Measurements from ENCODE around the gene IQGAP2. TPM values are rescaled to one million over a fixed set of nuclear protein-coding genes. Genes with fewer than 3 reads are reported as not detected.

The IQGAP2 gene
- total RNA-seq, 4 donors from 2014 or later: 22.6 to 63.9 (median 28.3) TPM

DNA sequence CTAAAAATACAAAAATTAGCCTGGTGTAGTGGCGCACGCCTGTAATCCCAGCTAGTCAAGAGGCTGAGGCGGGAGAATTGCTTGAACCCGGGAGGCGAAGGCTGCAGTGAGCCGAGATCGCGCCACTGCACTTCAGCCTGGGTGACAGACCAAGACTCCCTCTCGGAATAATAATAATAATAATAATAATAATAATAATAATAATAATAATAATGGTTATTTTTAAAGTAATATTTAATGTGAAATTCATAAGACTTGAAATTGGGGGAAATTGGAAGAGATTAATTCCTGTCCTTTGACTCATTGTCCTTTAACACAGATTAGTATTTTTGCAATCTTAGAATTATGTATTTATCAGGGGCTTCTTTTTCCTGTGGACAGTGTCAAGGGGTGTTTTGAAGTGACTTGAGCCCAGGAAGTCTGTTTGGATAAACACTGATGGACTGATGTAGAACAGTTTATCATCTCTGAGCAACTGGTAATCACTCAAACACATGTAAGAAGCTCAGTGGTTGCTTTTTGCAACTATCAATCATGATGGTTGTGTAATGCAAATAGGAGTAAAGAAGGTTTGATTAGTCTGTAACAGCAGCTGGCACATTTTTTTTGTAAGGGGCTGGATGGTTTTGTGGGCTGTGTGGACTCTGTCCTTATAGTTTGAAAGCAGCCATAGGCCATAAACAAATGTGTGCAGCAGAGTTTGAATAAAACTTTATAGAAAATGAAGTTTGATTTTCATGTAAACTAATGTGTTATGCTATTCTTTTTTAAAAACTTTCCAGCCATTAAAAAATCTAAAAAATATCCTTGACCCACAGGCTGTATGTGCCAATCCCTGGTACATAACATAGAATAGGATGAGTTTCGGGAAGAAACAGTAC is 126.6 kb downstream of the IQGAP2 start:
- TF ChIP-seq, protein P1, sequence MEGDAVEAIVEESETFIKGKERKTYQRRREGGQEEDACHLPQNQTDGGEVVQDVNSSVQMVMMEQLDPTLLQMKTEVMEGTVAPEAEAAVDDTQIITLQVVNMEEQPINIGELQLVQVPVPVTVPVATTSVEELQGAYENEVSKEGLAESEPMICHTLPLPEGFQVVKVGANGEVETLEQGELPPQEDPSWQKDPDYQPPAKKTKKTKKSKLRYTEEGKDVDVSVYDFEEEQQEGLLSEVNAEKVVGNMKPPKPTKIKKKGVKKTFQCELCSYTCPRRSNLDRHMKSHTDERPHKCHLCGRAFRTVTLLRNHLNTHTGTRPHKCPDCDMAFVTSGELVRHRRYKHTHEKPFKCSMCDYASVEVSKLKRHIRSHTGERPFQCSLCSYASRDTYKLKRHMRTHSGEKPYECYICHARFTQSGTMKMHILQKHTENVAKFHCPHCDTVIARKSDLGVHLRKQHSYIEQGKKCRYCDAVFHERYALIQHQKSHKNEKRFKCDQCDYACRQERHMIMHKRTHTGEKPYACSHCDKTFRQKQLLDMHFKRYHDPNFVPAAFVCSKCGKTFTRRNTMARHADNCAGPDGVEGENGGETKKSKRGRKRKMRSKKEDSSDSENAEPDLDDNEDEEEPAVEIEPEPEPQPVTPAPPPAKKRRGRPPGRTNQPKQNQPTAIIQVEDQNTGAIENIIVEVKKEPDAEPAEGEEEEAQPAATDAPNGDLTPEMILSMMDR (IDR thresholded peaks at IDR 0.05): no peak
- ATAC-seq (ENCODE audit: low FRiP score): no peak
- DNase-seq (ENCODE audit: low spot score): no peak

DNA sequence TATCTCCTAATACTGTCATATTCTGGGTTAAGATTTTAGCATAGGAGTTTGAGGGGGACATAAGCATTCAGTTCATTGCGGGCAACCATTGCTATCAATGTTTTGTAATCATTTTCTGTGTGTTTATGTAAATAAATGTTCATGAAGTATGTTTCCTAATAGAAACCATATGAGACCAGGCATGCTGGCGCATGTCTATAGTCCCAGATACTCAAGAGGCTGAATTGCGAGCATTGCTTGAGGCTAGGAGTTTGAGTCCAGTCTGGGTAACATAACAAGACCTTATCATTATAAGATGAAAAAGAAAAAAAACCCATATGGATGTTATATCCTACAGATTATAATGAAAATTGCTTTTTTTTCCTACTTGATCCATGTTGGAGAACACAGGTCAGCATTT is 129.0 kb downstream of the IQGAP2 start:
- ATAC-seq (ENCODE audit: low FRiP score): no peak
- TF ChIP-seq, protein P1 (IDR thresholded peaks at IDR 0.05): no peak
- DNase-seq (ENCODE audit: low spot score): no peak

DNA sequence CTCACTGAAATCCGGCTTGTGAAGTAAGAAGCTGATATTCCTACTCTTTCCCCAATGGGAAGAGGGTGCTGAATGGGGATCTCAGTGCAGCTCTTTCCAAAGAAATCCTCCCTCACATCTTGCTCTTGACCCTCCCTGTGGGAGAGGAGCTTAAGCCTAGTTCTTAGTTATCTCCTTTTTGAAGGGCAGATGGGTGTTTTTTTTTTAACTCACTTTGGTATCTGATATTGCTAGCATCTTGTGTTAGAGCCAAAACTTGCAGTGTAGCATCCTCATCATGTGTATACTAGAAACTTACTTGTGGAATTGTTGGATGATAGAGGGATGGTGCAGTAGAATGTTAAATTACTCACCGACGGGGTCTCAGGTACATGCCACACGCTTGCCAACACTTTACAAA is 129.9 kb downstream of the IQGAP2 start:
- DNase-seq (ENCODE audit: low spot score): no peak
- TF ChIP-seq, protein P1 (IDR thresholded peaks at IDR 0.05): no peak

DNA sequence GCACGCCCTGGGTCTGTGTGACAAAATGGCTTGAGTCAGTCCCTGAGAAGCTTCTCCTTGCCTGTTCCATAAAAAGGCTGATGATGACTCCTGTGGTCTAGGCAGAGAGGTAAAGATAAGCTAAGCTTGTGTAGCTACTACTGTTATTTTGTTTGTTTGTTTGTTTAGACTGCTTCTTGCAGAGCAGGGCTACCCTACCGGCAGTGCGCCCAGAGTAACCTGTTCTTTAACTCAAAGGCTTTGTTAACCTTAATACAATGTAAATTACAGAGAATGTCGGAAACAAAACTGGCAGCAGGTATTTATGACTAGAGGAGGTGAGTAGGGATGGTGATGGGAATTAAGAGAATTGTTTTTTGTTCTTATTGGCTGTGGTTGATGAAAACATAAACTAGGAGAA is 132.5 kb downstream of the IQGAP2 start:
- DNase-seq (ENCODE audit: low spot score) (no peak), ATAC-seq (ENCODE audit: low FRiP score) (no peak)
- TF ChIP-seq, protein P1 (IDR thresholded peaks at IDR 0.05): no peak

More for the DNA sequence above, 129.9 kb downstream of the IQGAP2 start:
- ATAC-seq (ENCODE audit: low FRiP score): no peak

DNA sequence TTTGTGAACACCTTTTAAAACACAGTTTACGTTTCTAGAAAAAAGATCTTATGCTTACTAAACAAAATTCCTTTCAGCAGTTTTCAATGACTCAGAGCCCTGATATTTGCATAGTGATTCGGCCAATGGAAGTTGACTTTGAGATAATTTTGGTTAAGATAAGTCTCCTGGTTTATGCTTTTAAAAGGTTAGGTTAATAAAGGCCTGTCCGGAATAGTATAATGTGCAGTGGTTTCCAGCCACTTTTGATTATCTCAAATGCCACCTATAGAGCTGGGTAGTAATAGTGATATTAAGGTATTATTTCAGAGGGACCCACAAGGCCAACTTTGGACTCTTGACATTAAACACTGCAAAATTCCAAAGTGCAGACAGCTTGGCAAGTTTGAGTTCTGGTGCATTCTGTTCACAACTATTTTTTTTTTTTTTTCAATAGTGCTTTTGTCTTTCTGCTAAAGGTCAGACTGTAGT is 134.0 kb downstream of the IQGAP2 start:
- TF ChIP-seq, protein P1 (IDR thresholded peaks at IDR 0.05): no peak
- DNase-seq (ENCODE audit: low spot score) (no peak), ATAC-seq (ENCODE audit: low FRiP score) (no peak)

DNA sequence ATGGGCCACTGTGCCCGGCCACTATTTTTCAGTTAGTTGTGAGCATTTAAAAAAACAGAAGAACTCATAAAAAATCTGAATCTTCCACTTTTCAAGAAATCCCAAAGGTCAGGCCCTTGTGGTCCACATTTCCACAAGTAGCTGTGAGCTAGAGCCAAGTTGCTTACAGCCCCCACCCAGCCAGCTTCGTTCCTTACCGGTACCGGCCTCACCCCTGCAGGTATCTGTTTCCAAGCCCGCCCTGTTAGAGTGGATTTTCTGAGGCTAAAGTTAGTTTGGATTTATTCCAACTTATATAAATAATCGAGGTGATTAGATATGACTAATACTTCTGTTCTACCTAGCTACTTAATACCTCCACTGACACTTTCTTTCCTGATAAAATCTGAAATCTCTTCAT is 139.2 kb downstream of the IQGAP2 start:
- ATAC-seq (ENCODE audit: low FRiP score) (no peak), DNase-seq (ENCODE audit: low spot score) (no peak)
- TF ChIP-seq, protein P1 (IDR thresholded peaks at IDR 0.05): no peak

Measured in omental fat pad (tissue), 4 donors.